ENCODE results near the gene MVP.
"Not testable (repeated sequence)": the region's sequence is repeated elsewhere in the genome, so short reads cannot be mapped to it uniquely, and the experiment has no call there.

Gene MVP

GRCh38 chr16:29820271-29820701 lies at the start of gene MVP:
Gene MVP (plus strand): TSS chr16:29820462. CDS start chr16:29830550, 10,088 bp downstream.
- no peak for FAIRE-seq

DNA sequence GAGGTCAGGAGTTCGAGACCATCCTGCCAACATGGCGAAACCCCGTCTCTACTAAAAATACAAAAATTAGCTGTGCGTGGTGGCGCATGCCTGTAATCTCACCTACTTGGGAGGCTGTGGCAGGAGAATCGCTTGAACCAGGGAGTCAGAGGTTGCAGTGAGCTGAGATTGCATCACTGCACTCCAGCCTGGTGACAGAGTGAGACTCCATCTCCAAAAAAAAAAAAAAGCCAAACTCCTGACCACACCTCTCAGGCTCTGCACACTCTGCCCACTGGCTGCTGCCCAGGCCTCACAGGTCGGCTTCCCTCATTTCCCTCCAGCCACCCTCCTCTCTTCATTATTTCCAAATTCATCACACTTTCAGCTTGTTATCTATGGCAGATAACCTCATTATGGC lies 47.9 kb upstream of the MVP start:
- not testable (repeated sequence) for FAIRE-seq

DNA sequence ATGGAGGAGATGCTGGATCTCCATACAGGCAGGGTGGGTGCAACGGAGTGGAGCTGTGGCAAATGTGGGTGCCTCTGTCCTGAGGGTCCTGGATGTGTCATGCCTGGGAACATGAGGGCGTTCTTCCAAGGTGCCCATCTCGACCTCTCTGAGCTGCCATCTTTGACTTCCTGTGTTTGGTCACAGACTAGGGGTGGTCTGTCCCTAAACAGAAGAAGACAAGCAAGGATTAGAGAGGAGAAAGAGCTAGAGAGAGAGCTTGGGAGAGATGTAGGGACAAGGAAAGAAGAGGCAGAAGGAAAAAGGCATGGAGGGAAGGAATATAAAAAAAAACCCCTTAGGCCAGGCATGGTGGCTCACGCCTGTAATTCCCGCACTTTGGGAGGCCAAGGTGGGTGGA lies 45.5 kb upstream of the MVP start:
- FAIRE-seq: no peak

GRCh38 chr16:29775742-29776408 lies 44.4 kb upstream of the MVP start:
- no peak for FAIRE-seq

- no peak for FAIRE-seq
Measured at GRCh38 chr16:29777576-29778350, 42.5 kb upstream of the MVP start, which contains the start of gene ZG16. Gene ZG16 (plus strand): TSS chr16:29778256. CDS start chr16:29779267, 1,011 bp downstream.

DNA sequence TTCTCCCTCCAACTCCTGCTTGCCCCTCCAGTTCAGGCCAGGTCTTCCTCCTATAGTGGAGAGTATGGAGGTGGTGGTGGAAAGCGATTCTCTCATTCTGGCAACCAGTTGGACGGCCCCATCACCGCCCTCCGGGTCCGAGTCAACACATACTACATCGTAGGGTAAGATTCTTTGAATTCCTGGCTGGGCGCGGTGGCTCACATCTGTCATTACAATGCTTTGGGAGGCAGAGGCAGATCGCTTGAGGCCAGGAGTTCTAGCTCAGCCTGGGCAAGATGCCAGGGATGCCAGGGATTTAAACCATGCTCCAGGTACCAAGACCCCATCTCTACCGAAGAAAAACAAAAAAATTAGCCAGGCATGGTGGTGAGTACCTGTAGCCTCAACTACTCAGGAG lies 40.8 kb upstream of the MVP start:
- no peak for FAIRE-seq

GRCh38 chr16:29783094-29783953 lies 36.9 kb upstream of the MVP start:
- not testable (repeated sequence) for FAIRE-seq

- FAIRE-seq: no peak
Measured at GRCh38 chr16:29784157-29784556, 36.1 kb upstream of the MVP start.

DNA sequence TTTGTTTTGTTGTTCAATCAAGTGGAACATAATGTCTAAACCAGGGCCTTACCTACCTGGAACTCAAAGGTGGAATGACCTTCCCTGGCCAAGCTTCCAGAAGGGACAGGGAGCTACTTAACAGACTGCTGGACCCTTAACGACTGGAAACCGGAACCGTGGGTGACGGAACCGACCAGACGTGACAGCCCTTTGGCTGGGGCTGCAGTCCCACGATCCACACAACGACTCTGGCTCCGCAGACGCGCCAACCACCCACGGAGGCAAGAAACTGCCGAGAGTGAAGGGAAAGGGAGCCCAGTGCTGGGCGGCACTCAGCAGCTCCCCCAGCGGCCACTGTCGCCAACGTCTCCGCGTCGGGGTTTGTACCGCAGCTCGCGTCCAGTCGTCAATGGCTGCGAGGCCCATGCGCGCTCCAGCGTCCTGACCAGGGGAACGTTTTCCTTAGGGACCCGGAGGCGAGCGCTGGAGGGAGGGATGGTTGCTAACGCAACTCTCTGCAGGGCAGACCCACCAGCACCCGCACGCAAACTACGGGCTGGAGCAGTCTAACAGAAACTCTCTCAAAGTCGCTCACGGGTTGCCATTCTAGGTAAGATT lies 35.3 kb upstream of the MVP start:
- FAIRE-seq: no peak

- FAIRE-seq: not testable (repeated sequence)
Measured at GRCh38 chr16:29787155-29787554, 33.1 kb upstream of the MVP start.

DNA sequence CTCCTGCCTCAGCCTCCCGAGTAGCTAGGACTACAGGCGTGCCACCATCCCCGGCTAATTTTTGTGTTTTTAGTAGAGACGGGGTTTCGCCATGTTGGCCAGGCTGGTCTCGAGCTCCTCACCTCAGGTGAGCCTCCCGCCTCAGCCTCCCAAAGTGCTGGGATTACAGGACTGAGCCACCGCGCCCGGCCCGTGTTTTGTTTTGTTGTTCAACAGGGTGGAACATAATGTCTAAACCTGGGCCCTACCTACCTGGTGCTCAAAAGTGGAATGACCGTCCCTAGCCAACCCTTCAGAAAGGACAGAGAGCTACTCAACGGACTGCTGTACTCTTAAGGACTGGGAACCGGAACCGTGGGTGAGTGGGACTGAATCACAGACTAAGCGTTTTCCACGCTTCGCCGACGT lies 30.5 kb upstream of the MVP start:
- FAIRE-seq: no peak

DNA sequence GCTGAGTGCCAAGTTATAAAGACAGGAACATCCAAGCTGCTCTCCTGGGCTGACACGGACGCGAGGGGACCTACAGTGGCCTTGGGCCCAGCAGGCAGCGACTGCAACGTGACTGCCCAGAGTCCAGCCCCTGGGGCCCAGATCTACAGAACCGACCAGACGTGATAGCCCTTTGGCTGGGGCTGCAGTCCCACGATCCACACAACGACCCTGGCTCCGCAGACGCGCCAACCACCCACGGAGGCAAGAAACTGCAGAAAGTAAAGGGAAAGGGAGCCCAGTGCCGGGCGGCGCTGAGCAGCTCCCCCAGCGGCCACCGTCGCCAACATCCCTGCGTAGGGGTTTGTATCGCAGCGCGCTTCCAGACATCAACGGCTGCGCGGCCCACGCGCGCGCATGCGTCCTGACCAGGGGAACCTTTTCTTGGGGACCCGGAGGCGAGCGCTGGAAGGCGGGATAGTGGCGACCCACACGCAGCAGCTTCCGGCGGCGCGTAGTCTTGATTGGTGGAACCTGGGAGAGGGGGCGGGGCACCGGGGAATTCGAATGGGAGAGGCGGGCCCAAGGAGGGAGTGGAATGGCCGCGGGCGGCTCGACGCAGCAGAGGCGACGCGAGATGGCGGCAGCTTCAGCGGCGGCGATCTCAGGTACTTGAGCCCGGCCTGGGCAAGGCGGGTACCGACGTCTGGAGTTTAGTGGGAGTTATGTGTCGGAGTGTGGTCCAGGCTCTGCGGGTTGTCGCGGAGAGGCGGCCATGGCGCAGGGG lies 29.9 kb upstream of the MVP start, which contains the start of gene KIF22:
KIF22 (plus strand) TSS at position 569 of the 766 bp plus-strand sequence; CDS start at position 578, 9 bp downstream.
- peak; percentile 71 for FAIRE-seq

DNA sequence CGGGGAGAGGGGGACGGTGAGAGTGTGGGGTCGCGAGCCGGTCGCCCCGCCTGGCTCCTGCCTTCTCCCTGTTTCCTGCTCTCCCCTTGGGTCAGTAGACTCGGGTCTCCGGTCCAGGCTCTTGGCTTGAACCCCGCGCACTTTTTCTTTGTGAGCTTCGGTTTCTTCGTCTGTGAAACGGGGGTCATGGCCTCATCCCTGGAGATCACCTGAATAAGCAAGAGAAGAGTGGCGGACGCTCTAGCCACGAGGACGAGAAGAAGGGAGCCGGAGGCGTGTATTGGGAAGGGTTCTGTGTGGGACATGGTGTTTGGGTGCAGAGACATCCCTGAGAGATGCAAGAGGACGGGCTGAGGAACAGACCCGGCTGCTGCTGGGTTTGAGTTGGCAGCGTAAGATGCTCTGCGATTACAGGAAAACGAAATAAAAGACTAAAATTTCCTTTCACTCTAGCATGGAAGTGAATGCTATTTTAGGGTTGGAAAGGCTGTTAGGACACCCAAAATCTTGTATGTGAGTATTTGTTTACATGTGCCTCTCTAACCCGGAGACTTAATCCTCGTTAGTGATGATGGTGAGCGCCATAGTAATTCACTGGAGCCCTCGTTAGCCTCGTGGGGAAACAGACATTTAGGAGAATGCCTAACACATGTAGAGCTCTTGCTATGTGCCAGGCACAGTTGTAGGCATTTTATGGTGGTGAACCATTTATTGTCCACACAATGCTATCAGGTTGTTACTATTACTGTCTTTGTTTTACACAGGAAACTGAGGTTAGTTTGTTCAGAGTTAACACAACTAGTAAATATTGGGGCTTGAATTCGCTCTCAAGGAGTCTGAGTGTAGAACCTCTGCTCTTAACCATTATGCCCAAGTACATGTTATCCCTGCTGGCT lies 29.1 kb upstream of the MVP start:
- no peak for FAIRE-seq

- FAIRE-seq: no peak
Measured at GRCh38 chr16:29791845-29792807, 28.1 kb upstream of the MVP start.

GRCh38 chr16:29793153-29793552 lies 27.1 kb upstream of the MVP start:
- not testable (repeated sequence) for FAIRE-seq

DNA sequence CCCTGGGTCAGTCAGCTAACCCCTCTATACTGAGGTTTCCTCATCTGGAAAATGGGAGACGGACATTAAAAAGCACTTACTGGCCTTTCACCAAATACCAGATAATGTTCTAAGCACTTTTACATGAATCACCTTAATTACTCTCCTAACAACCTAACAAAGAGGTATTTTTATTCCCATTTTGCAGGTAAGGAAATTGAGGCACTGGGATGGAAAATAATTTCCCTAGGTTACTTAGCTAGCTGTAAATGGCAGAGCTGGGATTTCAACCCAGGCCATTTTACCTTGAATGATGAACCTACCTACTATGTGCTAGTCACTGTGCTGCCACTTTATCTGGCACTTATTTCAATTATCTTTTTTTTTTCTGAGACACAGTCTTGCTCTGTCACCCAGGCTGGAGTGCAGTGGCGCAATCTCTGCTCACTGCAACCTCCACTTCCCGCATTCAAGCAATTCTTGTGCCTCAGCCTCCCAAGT lies 26.0 kb upstream of the MVP start:
- no peak for FAIRE-seq

DNA sequence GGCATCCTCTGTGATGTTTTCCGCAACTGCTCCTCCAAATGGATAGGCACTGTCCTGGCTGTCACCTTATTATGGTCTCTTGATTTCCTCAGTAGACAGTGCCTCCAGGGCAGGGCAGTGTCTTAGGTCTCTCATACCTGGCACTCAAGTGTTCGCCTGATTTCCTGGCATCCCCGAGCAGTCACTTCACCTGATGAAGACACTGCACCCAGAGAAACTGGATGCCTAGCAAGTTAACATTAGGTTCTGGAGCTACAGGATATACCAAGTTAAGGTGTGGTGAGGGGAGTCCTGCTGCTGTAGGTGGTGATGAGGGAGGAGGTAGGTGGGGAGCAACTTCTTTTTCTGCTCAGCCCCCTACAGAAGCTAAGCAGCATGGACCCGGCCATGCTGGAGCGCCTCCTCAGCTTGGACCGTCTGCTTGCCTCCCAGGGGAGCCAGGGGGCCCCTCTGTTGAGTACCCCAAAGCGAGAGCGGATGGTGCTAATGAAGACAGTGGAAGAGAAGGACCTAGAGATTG lies 17.8 kb upstream of the MVP start:
- no peak for FAIRE-seq

- no peak for FAIRE-seq
Measured at GRCh38 chr16:29804020-29804419, 16.2 kb upstream of the MVP start.

Measured in endometrium (tissue), 2 donors.